Endodermal cell (in vitro differentiated cells): ENCODE results near the gene XYLT1. TPM values are rescaled to one million over a fixed set of nuclear protein-coding genes. Genes with fewer than 3 reads are reported as not detected.

Experiments used
- DNase-seq: peaks from one replicate; pipeline ENCODE4 v3.0.0-alpha.2; 2017
- H3K27ac ChIP-seq: 2 replicates; pipeline ENCODE4 v1.5.1; 2013; ENCODE audit warnings: mild to moderate bottlenecking, low read depth, low read length, moderate library complexity
- H3K27me3 ChIP-seq: 2 replicates; pipeline ENCODE4 v1.6.1; 2013; ENCODE audit warnings: mild to moderate bottlenecking, low read length, moderate library complexity; ENCODE audit not compliant: insufficient read depth, control insufficient read depth, poor library complexity, severe bottlenecking
- H3K36me3 ChIP-seq: 2 replicates; pipeline ENCODE4 v1.7.0; 2013; ENCODE audit warnings: mild to moderate bottlenecking, low read length, moderate library complexity; ENCODE audit not compliant: control insufficient read depth, insufficient read depth
- H3K4me1 ChIP-seq: one replicate; pipeline ENCODE4 v1.7.0; 2013; ENCODE audit warnings: low read length; ENCODE audit not compliant: control insufficient read depth, insufficient read depth
- H3K4me3 ChIP-seq: 2 replicates; pipeline ENCODE4 v1.5.1; 2013; ENCODE audit warnings: mild to moderate bottlenecking, low read length, moderate library complexity
- H3K9ac ChIP-seq: 2 replicates; pipeline ENCODE4 v1.6.1; 2013; ENCODE audit warnings: mild to moderate bottlenecking, low read length, moderate library complexity; ENCODE audit not compliant: poor library complexity, severe bottlenecking; ENCODE audit errors: extremely low read depth
- H3K9me3 ChIP-seq: 2 replicates; pipeline ENCODE4 v1.6.1; 2013; ENCODE audit warnings: mild to moderate bottlenecking, low read length, moderate library complexity; ENCODE audit not compliant: control insufficient read depth
- H3K27ac Mint-ChIP-seq: 2 replicates; pipeline ENCODE4 v1.8.0; 2020; ENCODE audit warnings: mixed read lengths
- H3K27me3 Mint-ChIP-seq: 2 replicates; pipeline ENCODE4 v1.8.0; 2021; ENCODE audit warnings: mild to moderate bottlenecking, mixed read lengths; ENCODE audit not compliant: insufficient read depth
- H3K36me3 Mint-ChIP-seq: 2 replicates; pipeline ENCODE4 v1.8.0; 2020; ENCODE audit warnings: low read depth, mixed read lengths
- H3K4me1 Mint-ChIP-seq: 2 replicates; pipeline ENCODE4 v1.8.0; 2020; ENCODE audit warnings: mixed read lengths
- H3K4me3 Mint-ChIP-seq: 2 replicates; pipeline ENCODE4 v1.8.0; 2020; ENCODE audit warnings: mild to moderate bottlenecking, moderate library complexity, mixed read lengths
- H3K9me3 Mint-ChIP-seq: 2 replicates; pipeline ENCODE4 v1.8.0; 2020; ENCODE audit warnings: mild to moderate bottlenecking, mixed read lengths
- CTCF ChIP-seq: fragments of 200-600 bp; sonication (generic); conservative IDR thresholded peaks from 2 replicates; pipeline ENCODE4 v1.5.0; 2021; ENCODE audit warnings: antibody characterized with exemption, mild to moderate bottlenecking
- WGBS, 2 experiments: methylation state at CpG; one replicate each; pipeline versions ENCODE4 v1.1.5 to v1.1.7; 2013; ENCODE audit warnings: missing lambda C conversion rate in 2 of 2, mixed read lengths in 1 of 2; ENCODE audit not compliant: insufficient coverage in 1 of 2, insufficient read length in 1 of 2; 5-methylcytosine and 5-hydroxymethylcytosine counted together
- total RNA-seq, 2 donors: library from RNA; stranded (reverse); fragmentation: NEBNext Ultra II Directional in 1 of 2; extraction: Animal tissue kit (Norgen Biotek cat#: 25700) in 1 of 2; gene quantifications; 2 replicates in 1 of 2; 3 replicates in 1 of 2; pipeline ENCODE4 v1.2.1, GENCODE V29; 2021

XYLT1 gene
- total RNA-seq, 2 donors from 2014 or later, result 26.8 to 28.5 TPM

- H3K27ac Mint-ChIP-seq, result no peak overlapping the region
- no peak overlapping the region for H3K9ac ChIP-seq
- peaks cover under 1% of the 10 kb centered on the region for H3K36me3 Mint-ChIP-seq
- no peaks in the 10 kb centered on the region for H3K27me3 ChIP-seq
- no peak for TF ChIP-seq CTCF
- H3K4me3 ChIP-seq, result no peak overlapping the region
- no peaks in the 10 kb centered on the region for H3K9me3 ChIP-seq
- H3K27ac ChIP-seq, result no peak overlapping the region
- no peak for DNase-seq
- no peaks in the 10 kb centered on the region for H3K4me1 Mint-ChIP-seq
- WGBS, 2 experiments, result 92 to 93% methylated on average over 4 to 10 of the region's 10 CpGs
- no peaks in the 10 kb centered on the region for H3K27me3 Mint-ChIP-seq
- no peaks in the 10 kb centered on the region for H3K4me1 ChIP-seq
- H3K36me3 ChIP-seq, result no peaks in the 10 kb centered on the region
- H3K4me3 Mint-ChIP-seq, result no peak overlapping the region
- H3K9me3 Mint-ChIP-seq, result no peaks in the 10 kb centered on the region
Observed at GRCh38 chr16:17343028-17343427, 127.7 kb downstream of the XYLT1 start.

DNA sequence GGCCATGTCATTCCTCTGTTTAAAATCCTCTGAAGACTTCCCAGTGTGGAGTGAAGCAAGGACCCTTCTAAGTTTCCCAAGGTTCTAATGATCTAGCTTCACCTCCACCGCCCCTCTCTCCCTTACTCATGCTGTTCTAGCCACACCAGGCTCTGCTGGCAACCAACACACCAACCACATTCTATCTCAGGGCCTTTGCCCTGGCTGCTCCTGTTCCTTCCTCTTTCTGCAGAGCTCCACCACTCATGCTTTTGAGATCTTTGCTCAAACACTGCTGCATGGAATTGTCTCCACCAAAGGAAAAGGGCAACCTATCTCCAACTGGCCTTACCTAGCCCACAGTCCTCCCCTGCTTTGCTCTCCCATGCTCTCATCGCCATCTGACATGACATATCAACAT, 128.7 kb downstream of the XYLT1 start:
- 88 to 97% methylated on average over 1 to 2 of the region's 2 CpGs for WGBS, 2 experiments
- no peak overlapping the region for H3K27ac Mint-ChIP-seq

DNA sequence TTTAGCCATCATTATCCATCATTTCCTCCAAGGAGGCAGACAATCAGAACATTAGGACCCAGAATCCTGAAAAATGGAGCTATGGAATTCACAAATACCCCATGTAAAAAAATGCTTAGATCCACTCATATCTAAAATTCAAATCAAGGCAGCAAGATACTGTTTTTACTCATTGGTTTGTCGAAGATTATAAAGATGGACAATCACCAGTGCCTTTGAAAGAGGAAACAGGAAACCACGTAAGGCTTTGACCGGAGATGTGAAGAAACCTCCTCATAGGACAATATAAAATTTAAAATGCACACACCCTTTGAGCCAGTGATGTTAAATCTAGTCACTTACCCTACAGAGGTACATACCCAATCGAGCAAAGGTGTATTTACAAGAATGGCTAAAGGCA, 130.0 kb downstream of the XYLT1 start:
- Histone ChIP-seq H3K4me3 (no peak overlapping the region), H3K27me3 (no peaks in the 10 kb centered on the region), H3K4me1 (no peaks in the 10 kb centered on the region), H3K9me3 (no peaks in the 10 kb centered on the region), H3K9ac (no peak overlapping the region), H3K36me3 (no peaks in the 10 kb centered on the region), H3K27ac (no peak overlapping the region)
- Mint-ChIP-seq H3K27me3 (no peaks in the 10 kb centered on the region), H3K36me3 (peaks cover 2% of the 10 kb centered on the region), H3K4me1 (no peaks in the 10 kb centered on the region), H3K27ac (no peak overlapping the region), H3K9me3 (no peaks in the 10 kb centered on the region), H3K4me3 (no peak overlapping the region)
- WGBS, 2 experiments, result 95 to 100% methylated on average over 1 to 4 of the region's 4 CpGs
- DNase-seq, result no peak
- no peak for TF ChIP-seq CTCF

More for the DNA sequence above, 128.7 kb downstream of the XYLT1 start:
- Histone ChIP-seq H3K36me3 (no peaks in the 10 kb centered on the region), H3K9me3 (no peaks in the 10 kb centered on the region), H3K9ac (no peak overlapping the region), H3K4me3 (no peak overlapping the region), H3K27me3 (no peaks in the 10 kb centered on the region), H3K27ac (no peak overlapping the region), H3K4me1 (no peaks in the 10 kb centered on the region)
- Mint-ChIP-seq H3K27me3 (no peaks in the 10 kb centered on the region), H3K4me3 (no peak overlapping the region), H3K4me1 (no peaks in the 10 kb centered on the region), H3K36me3 (peaks cover 2% of the 10 kb centered on the region), H3K9me3 (no peaks in the 10 kb centered on the region)
- TF ChIP-seq CTCF, result no peak
- DNase-seq, result no peak
